Thyroid gland (tissue), 4 donors: Measurements from ENCODE around the gene SMG9.

ENCODE experiments used
- POLR2A ChIP-seq, 2 donors: fragments of 450-650 bp; IDR thresholded peaks; one replicate each; pipeline ENCODE4 v1.6.1; 2017; ENCODE audit warnings: antibody characterized with exemption in 2 of 2, mild to moderate bottlenecking in 2 of 2, moderate library complexity in 1 of 2
- TF ChIP-seq, protein P1 (sequence below), 6 experiments: fragments of 200-600 bp in 3 of 6; fragments of 450-650 bp in 3 of 6; sonication (generic) in 3 of 6; IDR thresholded peaks; one replicate each; pipeline ENCODE4 v1.5.1; 2016 to 2019; ENCODE audit warnings: antibody characterized with exemption in 6 of 6, mild to moderate bottlenecking in 2 of 6, inconsistent platforms in 1 of 6, moderate library complexity in 1 of 6

DNA sequence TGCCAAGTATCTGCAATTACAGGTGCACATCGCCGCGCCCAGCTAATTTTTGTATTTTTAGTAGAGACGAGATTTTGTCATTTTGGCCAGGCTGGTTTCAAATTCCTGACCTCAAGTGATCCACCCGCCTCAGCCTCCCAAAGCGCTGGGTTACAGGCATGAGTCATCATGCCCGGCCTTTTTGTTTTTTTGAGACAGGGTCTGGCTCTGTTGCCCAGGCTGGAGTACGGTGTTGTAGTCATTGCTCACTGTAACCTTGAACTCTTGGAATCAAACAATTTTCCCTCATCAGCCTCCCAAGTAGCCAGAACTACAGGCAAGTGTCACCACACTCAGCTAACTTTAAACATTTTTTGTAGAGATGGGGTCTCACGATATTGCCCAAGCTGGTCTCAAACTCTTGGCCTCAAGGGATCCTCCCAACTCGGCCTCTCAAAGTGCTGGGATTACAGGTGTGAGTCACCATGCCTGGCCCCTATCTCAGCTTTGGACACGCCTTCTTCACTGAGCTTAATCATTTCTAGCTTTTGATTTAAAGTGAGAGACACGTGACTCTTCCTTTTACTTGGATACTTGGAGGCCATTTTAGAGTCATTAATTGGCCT, 42.9 kb downstream of the SMG9 start:
- TF ChIP-seq, protein P1, sequence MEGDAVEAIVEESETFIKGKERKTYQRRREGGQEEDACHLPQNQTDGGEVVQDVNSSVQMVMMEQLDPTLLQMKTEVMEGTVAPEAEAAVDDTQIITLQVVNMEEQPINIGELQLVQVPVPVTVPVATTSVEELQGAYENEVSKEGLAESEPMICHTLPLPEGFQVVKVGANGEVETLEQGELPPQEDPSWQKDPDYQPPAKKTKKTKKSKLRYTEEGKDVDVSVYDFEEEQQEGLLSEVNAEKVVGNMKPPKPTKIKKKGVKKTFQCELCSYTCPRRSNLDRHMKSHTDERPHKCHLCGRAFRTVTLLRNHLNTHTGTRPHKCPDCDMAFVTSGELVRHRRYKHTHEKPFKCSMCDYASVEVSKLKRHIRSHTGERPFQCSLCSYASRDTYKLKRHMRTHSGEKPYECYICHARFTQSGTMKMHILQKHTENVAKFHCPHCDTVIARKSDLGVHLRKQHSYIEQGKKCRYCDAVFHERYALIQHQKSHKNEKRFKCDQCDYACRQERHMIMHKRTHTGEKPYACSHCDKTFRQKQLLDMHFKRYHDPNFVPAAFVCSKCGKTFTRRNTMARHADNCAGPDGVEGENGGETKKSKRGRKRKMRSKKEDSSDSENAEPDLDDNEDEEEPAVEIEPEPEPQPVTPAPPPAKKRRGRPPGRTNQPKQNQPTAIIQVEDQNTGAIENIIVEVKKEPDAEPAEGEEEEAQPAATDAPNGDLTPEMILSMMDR (IDR thresholded peaks at IDR 0.05), result no peak
- TF ChIP-seq POLR2A (IDR thresholded peaks at IDR 0.05), result no peak
